ENCODE measurements around the gene TEAD1.

TEAD1 gene

DNA sequence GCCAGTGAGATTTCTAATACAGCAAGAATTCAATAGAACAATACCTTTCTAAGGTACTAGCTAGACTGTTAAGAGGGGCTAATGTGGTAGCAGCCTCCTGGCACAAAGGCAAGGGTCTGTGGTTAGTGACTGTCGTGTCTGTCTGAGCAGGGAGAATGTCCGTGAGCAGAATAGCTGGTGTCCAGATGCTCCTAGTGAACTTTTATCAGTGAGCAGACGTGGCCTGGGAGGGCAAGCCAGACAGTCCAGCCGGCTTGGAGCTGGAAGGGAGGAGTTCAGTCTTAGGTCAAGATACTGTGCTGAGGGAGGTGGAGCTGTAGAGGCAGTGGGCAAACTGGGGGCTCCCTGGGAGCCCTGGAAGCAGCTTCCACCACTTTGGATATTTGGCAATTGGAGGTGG lies 138.6 kb downstream of the TEAD1 start:
- no peak overlapping the region for H3K27ac ChIP-seq (replicated peaks)

DNA sequence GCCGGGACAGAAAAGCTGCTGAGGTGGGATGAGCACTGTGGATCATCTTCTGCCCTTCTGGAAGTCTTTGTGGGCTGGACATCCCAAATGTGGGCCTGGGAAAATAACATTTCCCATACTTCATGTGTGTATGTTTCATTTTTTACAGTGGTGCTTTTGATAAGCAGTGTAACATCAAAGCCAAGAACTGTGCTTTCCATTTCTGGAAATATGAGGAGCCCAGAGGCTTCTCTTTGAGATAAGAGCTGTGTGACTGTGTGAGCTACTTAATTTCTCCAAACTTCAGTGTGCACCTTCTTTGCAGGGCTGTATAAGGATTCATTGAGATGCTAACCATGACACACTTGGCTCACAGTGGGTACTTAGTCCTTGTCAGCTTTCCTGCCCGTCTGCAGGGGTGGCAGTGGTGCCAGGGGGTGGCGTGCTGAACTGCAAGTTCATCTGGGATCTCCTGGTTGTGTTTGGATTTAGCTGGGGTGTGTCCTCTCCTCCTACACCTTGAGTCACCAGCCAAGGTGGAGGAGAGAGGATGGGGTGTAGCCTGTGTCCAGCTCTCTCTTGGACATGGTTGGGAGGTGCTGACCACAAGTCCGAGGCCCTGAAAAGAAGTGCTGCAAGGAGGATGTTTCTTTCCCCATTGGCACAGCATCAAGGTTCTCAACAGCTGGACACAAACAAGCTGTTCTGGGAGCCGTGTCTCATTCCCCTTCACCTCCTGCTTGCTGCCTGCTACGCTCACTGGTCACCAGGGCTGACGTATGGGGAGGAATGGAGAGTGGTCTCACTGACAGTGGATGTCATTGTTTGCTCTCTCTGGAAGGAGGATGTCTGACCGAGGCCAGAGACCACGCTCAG lies 139.4 kb downstream of the TEAD1 start:
- Histone ChIP-seq H3K27ac (replicated peaks) (no peak overlapping the region), H3K4me3 (replicated peaks; ENCODE audit: insufficient read depth, low read length) (no peak overlapping the region), H3K27me3 (ENCODE audit: insufficient read depth, poor library complexity, severe bottlenecking) (peaks cover 6% of the 10 kb centered on the region)
- TF ChIP-seq POLR2AphosphoS5 (IDR thresholded peaks at IDR 0.05; ENCODE audit: low read depth) (no peak), SPI1 (IDR thresholded peaks at IDR 0.05; ENCODE audit: borderline replicate concordance, low read depth) (no peak), GABPA (IDR thresholded peaks at IDR 0.05; ENCODE audit: low read depth) (no peak)
- TF ChIP-seq, protein P1, sequence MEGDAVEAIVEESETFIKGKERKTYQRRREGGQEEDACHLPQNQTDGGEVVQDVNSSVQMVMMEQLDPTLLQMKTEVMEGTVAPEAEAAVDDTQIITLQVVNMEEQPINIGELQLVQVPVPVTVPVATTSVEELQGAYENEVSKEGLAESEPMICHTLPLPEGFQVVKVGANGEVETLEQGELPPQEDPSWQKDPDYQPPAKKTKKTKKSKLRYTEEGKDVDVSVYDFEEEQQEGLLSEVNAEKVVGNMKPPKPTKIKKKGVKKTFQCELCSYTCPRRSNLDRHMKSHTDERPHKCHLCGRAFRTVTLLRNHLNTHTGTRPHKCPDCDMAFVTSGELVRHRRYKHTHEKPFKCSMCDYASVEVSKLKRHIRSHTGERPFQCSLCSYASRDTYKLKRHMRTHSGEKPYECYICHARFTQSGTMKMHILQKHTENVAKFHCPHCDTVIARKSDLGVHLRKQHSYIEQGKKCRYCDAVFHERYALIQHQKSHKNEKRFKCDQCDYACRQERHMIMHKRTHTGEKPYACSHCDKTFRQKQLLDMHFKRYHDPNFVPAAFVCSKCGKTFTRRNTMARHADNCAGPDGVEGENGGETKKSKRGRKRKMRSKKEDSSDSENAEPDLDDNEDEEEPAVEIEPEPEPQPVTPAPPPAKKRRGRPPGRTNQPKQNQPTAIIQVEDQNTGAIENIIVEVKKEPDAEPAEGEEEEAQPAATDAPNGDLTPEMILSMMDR (IDR thresholded peaks at IDR 0.05; ENCODE audit: insufficient read depth, low read length), result no peak
- TF ChIP-seq, protein P2, sequence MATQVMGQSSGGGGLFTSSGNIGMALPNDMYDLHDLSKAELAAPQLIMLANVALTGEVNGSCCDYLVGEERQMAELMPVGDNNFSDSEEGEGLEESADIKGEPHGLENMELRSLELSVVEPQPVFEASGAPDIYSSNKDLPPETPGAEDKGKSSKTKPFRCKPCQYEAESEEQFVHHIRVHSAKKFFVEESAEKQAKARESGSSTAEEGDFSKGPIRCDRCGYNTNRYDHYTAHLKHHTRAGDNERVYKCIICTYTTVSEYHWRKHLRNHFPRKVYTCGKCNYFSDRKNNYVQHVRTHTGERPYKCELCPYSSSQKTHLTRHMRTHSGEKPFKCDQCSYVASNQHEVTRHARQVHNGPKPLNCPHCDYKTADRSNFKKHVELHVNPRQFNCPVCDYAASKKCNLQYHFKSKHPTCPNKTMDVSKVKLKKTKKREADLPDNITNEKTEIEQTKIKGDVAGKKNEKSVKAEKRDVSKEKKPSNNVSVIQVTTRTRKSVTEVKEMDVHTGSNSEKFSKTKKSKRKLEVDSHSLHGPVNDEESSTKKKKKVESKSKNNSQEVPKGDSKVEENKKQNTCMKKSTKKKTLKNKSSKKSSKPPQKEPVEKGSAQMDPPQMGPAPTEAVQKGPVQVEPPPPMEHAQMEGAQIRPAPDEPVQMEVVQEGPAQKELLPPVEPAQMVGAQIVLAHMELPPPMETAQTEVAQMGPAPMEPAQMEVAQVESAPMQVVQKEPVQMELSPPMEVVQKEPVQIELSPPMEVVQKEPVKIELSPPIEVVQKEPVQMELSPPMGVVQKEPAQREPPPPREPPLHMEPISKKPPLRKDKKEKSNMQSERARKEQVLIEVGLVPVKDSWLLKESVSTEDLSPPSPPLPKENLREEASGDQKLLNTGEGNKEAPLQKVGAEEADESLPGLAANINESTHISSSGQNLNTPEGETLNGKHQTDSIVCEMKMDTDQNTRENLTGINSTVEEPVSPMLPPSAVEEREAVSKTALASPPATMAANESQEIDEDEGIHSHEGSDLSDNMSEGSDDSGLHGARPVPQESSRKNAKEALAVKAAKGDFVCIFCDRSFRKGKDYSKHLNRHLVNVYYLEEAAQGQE (IDR thresholded peaks at IDR 0.05; ENCODE audit: insufficient replicate concordance, low read depth), result no peak
- DNase-seq (ENCODE audit: low read depth in 1 of 2, low spot score in 1 of 2), result no peak

More for the DNA sequence above, 138.6 kb downstream of the TEAD1 start:
- Histone ChIP-seq H3K27me3 (ENCODE audit: insufficient read depth, poor library complexity, severe bottlenecking) (peaks cover 6% of the 10 kb centered on the region), H3K4me3 (replicated peaks; ENCODE audit: insufficient read depth, low read length) (no peak overlapping the region)
- TF ChIP-seq, protein P2 (IDR thresholded peaks at IDR 0.05; ENCODE audit: insufficient replicate concordance, low read depth), result no peak
- TF ChIP-seq, protein P1 (IDR thresholded peaks at IDR 0.05; ENCODE audit: insufficient read depth, low read length), result no peak
- no peak for TF ChIP-seq GABPA (IDR thresholded peaks at IDR 0.05; ENCODE audit: low read depth)
- no peak for TF ChIP-seq POLR2AphosphoS5 (IDR thresholded peaks at IDR 0.05; ENCODE audit: low read depth)
- no peak for TF ChIP-seq SPI1 (IDR thresholded peaks at IDR 0.05; ENCODE audit: borderline replicate concordance, low read depth)
- DNase-seq (ENCODE audit: low read depth in 1 of 2, low spot score in 1 of 2), result no peak

DNA sequence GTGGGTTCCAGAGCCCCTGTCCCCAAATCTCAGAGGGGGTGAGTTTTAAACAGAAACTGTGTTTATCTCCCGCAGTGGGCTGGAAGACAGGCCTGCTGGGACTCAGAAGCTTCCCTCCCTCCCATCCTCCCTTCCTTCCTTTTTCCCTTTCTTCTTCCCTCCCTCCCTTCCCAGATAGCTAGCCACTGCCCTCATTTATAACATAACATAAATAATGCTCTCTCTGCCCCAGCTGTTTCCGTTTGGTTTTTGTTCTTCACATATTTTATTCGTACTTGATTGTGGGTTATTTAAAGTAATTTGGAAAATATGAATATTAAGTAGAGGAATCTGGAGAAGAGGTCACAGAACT lies 140.9 kb downstream of the TEAD1 start:
- peaks cover 6% of the 10 kb centered on the region for H3K27me3 ChIP-seq (ENCODE audit: insufficient read depth, poor library complexity, severe bottlenecking)
- TF ChIP-seq, protein P1 (IDR thresholded peaks at IDR 0.05; ENCODE audit: insufficient read depth, low read length), result no peak
- no peak for TF ChIP-seq POLR2AphosphoS5 (IDR thresholded peaks at IDR 0.05; ENCODE audit: low read depth)
- no peak overlapping the region for H3K27ac ChIP-seq (replicated peaks)
- H3K4me3 ChIP-seq (replicated peaks; ENCODE audit: insufficient read depth, low read length), result no peak overlapping the region
- no peak for DNase-seq (ENCODE audit: low read depth in 1 of 2, low spot score in 1 of 2)
